Karpas-422 (cell line): ENCODE measurements around the gene CAMK4. TPM values are rescaled to one million over a fixed set of nuclear protein-coding genes. Genes with fewer than 3 reads are reported as not detected.

Experiments used
- DNase-seq: peaks from one replicate; pipeline ENCODE4 v3.0.0-alpha.2; 2015
- H2AFZ ChIP-seq: fragments of 200-600 bp; sonication (generic); 2 replicates; pipeline ENCODE4 v1.6.1; 2014; ENCODE audit warnings: antibody characterized with exemption, low read length, mixed read lengths
- H3K27ac ChIP-seq: fragments of 200-600 bp; sonication (generic); 2 replicates; pipeline ENCODE4 v1.5.1; 2014; ENCODE audit warnings: mild to moderate bottlenecking, low read length, moderate library complexity
- H3K27me3 ChIP-seq: fragments of 200-600 bp; sonication (generic); 2 replicates; pipeline ENCODE4 v1.6.1; 2014; ENCODE audit warnings: low read length, mixed read lengths
- H3K36me3 ChIP-seq: fragments of 200-600 bp; sonication (generic); 2 replicates; pipeline ENCODE4 v1.6.1; 2014; ENCODE audit warnings: low read length, mixed read lengths; ENCODE audit not compliant: insufficient read depth
- H3K4me1 ChIP-seq: fragments of 200-600 bp; sonication (generic); 2 replicates; pipeline ENCODE4 v1.6.1; 2014; ENCODE audit warnings: mild to moderate bottlenecking, low read length, mixed read lengths
- H3K4me2 ChIP-seq: fragments of 200-600 bp; sonication (generic); 2 replicates; pipeline ENCODE4 v1.6.1; 2014; ENCODE audit warnings: low read length, low read depth, mild to moderate bottlenecking; ENCODE audit not compliant: poor library complexity, severe bottlenecking
- H3K4me3 ChIP-seq: fragments of 200-600 bp; sonication (generic); 2 replicates; pipeline ENCODE4 v1.5.1; 2014; ENCODE audit warnings: mild to moderate bottlenecking, antibody characterized with exemption, low read length, mixed read lengths
- H3K79me2 ChIP-seq: fragments of 200-600 bp; sonication (generic); 2 replicates; pipeline ENCODE4 v1.6.1; 2014; ENCODE audit warnings: mild to moderate bottlenecking, low read length, mixed read lengths
- H3K9ac ChIP-seq: fragments of 200-600 bp; sonication (generic); 2 replicates; pipeline ENCODE4 v1.6.0; 2014; ENCODE audit warnings: low read length
- H3K9me2 ChIP-seq: fragments of 200-600 bp; sonication (generic), shearing (Covaris generic); replicated peaks from 2 replicates; pipeline ENCODE4 v1.6.0; 2014; ENCODE audit warnings: mild to moderate bottlenecking, low read length, moderate library complexity; ENCODE audit not compliant: insufficient read depth
- H3K9me3 ChIP-seq: fragments of 300-700, 200-600 bp; sonication (generic); 2 replicates; pipeline ENCODE4 v1.6.1; 2014; ENCODE audit warnings: low read length, mixed read lengths
- H4K20me1 ChIP-seq: fragments of 200-600 bp; sonication (generic); 2 replicates; pipeline ENCODE4 v1.6.1; 2014; ENCODE audit warnings: mild to moderate bottlenecking, antibody characterized with exemption, low read length, low read depth; ENCODE audit not compliant: insufficient read depth
- total RNA-seq: library from RNA; depleted of rRNA; stranded (reverse); fragments of >200 nt; shearing (Covaris generic); gene quantifications from 2 replicates; pipeline ENCODE4 v1.2.3, GENCODE V29; 2014; ENCODE audit warnings: low replicate concordance

Gene CAMK4
- total RNA-seq, 1 experiment from 2014 or later: 0.04 TPM

DNA sequence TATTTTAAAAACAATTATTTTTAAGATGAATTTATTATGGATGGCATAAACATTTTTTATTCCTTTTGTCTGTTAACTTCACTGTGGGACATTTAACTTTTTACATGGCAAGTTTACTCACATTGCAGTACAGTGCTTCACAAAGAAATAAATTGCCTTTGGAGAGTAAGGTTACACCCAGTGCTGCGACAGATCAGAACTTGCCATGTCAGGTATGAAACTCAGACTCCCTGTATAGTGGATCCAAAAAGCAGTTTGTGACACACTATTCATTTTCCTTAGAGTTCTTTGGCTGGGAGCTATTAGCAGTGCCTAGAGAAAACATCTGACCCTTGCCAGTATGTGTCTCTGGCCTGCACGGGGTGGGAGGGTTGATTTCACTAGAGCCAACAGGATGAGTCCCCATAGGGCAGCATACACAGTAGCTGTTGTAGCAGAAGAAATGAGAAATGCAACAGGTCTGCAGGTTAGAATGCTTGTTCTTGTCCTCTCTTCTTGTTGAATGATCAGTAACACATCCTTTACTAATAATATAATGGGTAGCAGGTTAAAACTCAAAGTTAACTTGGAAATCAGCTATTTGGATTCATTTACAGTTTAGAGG, 245.2 kb downstream of the CAMK4 start:
- Histone ChIP-seq H3K9me2 (no peaks in the 10 kb centered on the region), H3K4me3 (no peak overlapping the region), H3K79me2 (no peaks in the 10 kb centered on the region), H3K27ac (no peak overlapping the region), H3K36me3 (no peaks in the 10 kb centered on the region), H3K4me2 (no peak overlapping the region), H3K9me3 (no peaks in the 10 kb centered on the region), H2AFZ (no peak overlapping the region), H3K4me1 (no peaks in the 10 kb centered on the region), H4K20me1 (no peaks in the 10 kb centered on the region), H3K27me3 (no peaks in the 10 kb centered on the region), H3K9ac (no peak overlapping the region)
- no peak for DNase-seq

DNA sequence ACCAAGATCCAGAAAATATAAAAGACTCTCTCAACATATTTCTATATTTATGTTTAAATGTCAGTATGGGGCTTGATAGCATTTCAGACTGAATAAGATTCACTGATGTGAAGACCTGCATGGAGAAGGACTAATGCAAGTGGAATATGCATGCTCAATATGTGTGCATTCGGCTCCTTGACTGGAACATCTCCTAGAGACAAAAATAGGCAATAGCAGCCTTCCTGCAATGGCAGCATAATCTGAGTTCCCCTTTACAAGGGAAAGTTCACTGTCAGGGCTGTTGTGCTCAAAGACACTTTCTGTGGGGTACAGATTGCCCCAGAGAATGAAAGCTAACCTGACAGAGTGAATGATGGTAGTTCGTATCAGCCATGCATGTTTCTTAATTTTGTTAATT, 245.7 kb downstream of the CAMK4 start:
- no peaks in the 10 kb centered on the region for H3K9me3 ChIP-seq
- H3K4me3 ChIP-seq: no peak overlapping the region
- H3K79me2 ChIP-seq: no peaks in the 10 kb centered on the region
- H4K20me1 ChIP-seq: no peaks in the 10 kb centered on the region
- no peak for DNase-seq
- H3K27me3 ChIP-seq: no peaks in the 10 kb centered on the region
- no peaks in the 10 kb centered on the region for H3K4me1 ChIP-seq
- H3K36me3 ChIP-seq: no peaks in the 10 kb centered on the region
- H3K4me2 ChIP-seq: no peak overlapping the region
- H3K9ac ChIP-seq: no peak overlapping the region
- H3K27ac ChIP-seq: no peak overlapping the region
- no peaks in the 10 kb centered on the region for H3K9me2 ChIP-seq
- H2AFZ ChIP-seq: no peak overlapping the region

DNA sequence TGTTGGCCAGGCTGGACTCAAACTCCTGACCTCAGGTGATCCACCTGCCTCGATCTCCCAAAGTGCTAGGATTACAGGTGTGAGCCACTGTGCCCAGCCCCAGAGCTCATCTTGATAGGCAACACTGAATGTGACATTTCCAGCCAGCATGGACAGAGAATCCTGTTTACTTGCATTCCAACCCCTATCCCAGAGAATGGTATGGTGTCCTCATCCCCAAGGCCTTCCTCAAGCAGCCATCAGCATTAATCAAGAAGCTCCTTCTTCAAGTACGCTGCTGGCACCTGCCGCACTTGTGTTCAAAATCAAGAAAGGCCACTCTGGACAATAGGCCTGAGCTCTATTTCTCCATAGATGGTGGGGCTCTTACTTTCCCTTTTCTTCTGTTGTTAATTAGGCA, 247.9 kb downstream of the CAMK4 start:
- H3K4me2 ChIP-seq: no peak overlapping the region
- no peaks in the 10 kb centered on the region for H3K79me2 ChIP-seq
- no peaks in the 10 kb centered on the region for H3K27me3 ChIP-seq
- no peak overlapping the region for H3K9ac ChIP-seq
- no peak for DNase-seq
- H4K20me1 ChIP-seq: no peaks in the 10 kb centered on the region
- H3K9me2 ChIP-seq: no peaks in the 10 kb centered on the region
- H3K4me3 ChIP-seq: no peak overlapping the region
- no peaks in the 10 kb centered on the region for H3K9me3 ChIP-seq
- H3K27ac ChIP-seq: no peak overlapping the region
- H3K4me1 ChIP-seq: no peaks in the 10 kb centered on the region
- no peaks in the 10 kb centered on the region for H3K36me3 ChIP-seq
- no peak overlapping the region for H2AFZ ChIP-seq

DNA sequence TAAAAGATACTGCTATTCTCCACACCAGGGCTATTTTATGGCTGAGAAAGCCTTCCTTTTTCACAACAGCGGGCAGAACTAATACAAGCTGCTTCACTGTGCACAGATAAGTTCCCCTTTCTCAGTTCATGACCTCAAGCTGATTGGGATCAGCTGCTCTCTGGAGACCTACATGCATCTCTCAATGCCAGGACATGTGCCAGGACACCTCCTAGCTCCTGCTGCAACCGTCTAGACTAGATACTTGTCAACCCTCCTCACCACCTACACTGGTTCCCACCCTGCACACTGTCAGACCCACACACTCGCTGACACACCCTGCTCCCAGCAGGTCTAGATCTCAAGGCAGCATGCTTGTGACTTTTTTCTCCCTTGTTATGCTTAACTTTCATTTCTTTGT, 248.4 kb downstream of the CAMK4 start:
- Histone ChIP-seq H3K9me2 (no peaks in the 10 kb centered on the region), H3K79me2 (no peaks in the 10 kb centered on the region), H3K9ac (no peak overlapping the region), H3K4me3 (no peak overlapping the region), H3K9me3 (no peaks in the 10 kb centered on the region), H3K4me2 (no peak overlapping the region), H3K27me3 (no peaks in the 10 kb centered on the region), H4K20me1 (no peaks in the 10 kb centered on the region), H3K27ac (no peak overlapping the region), H3K36me3 (no peaks in the 10 kb centered on the region), H3K4me1 (no peaks in the 10 kb centered on the region), H2AFZ (no peak overlapping the region)
- DNase-seq: no peak

DNA sequence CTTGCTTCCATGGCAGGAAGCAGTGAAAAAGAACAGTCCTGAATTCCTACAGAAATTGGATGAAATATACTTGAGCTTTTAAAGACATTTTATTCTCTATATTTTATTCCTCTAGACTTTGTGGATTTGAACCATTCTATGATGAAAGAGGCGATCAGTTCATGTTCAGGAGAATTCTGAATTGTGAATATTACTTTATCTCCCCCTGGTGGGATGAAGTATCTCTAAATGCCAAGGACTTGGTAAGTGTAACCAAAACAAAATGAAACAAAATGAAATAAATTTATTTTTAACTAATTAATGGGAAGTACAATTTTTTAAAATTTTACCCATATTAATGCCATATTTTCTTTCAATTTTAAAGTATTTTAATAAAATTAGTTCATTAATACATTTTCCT, 254.1 kb downstream of the CAMK4 start:
- no peaks in the 10 kb centered on the region for H3K4me1 ChIP-seq
- H3K4me3 ChIP-seq: no peak overlapping the region
- H4K20me1 ChIP-seq: no peaks in the 10 kb centered on the region
- H3K9me3 ChIP-seq: no peaks in the 10 kb centered on the region
- DNase-seq: no peak
- no peak overlapping the region for H2AFZ ChIP-seq
- H3K36me3 ChIP-seq: no peaks in the 10 kb centered on the region
- no peaks in the 10 kb centered on the region for H3K79me2 ChIP-seq
- no peaks in the 10 kb centered on the region for H3K27me3 ChIP-seq
- no peak overlapping the region for H3K4me2 ChIP-seq
- no peak overlapping the region for H3K9ac ChIP-seq
- H3K9me2 ChIP-seq: no peaks in the 10 kb centered on the region
- H3K27ac ChIP-seq: no peak overlapping the region

DNA sequence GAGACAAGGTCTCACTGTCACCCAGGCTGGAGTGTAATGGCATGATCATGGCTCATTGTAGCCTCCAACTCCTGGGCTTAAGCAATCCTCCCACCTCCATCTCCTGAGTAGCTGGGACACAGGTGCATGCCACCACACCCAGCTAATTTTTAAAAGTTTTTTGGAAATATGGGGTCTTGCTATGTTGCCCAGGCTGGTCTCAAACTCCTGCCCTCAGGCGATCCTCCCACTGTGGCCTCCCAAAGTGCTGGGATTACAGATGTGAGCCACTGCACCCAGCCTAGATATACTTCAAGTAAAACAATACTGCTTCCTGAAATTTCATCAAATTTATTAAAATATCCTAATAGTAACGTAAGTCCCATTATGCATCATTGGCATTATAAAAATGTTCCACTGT, 254.7 kb downstream of the CAMK4 start:
- H3K9ac ChIP-seq: no peak overlapping the region
- H3K4me1 ChIP-seq: no peaks in the 10 kb centered on the region
- H3K9me2 ChIP-seq: no peaks in the 10 kb centered on the region
- H3K36me3 ChIP-seq: no peaks in the 10 kb centered on the region
- no peaks in the 10 kb centered on the region for H3K27me3 ChIP-seq
- H3K4me3 ChIP-seq: no peak overlapping the region
- DNase-seq: no peak
- no peaks in the 10 kb centered on the region for H3K9me3 ChIP-seq
- H3K79me2 ChIP-seq: no peaks in the 10 kb centered on the region
- no peaks in the 10 kb centered on the region for H4K20me1 ChIP-seq
- no peak overlapping the region for H3K27ac ChIP-seq
- no peak overlapping the region for H2AFZ ChIP-seq
- H3K4me2 ChIP-seq: no peak overlapping the region

DNA sequence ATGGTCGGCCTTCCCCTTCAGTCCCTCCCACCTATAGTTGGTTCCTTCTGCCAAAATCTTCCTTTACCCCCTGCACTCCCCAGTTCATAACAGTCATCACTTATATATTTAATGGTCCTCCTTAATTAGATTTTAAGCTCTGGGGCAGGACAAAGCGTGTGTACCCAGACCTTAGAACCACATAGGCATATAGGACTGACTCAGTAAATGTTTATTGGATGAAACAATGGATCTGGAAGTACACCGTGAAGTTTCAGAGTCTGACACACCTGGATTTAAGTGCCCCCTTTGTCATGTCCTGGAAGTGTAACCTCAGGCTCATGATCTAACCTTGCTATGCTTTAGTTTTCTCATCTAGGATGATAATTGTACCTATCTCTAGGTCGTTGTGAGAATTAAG, 256.2 kb downstream of the CAMK4 start:
- H3K27ac ChIP-seq: no peak overlapping the region
- no peak for DNase-seq
- no peak overlapping the region for H3K4me2 ChIP-seq
- H3K27me3 ChIP-seq: no peaks in the 10 kb centered on the region
- H3K9me3 ChIP-seq: no peaks in the 10 kb centered on the region
- H3K4me3 ChIP-seq: no peak overlapping the region
- no peaks in the 10 kb centered on the region for H3K36me3 ChIP-seq
- H3K4me1 ChIP-seq: no peaks in the 10 kb centered on the region
- H3K9ac ChIP-seq: no peak overlapping the region
- H4K20me1 ChIP-seq: no peaks in the 10 kb centered on the region
- H2AFZ ChIP-seq: no peak overlapping the region
- H3K79me2 ChIP-seq: no peaks in the 10 kb centered on the region
- H3K9me2 ChIP-seq: no peaks in the 10 kb centered on the region

DNA sequence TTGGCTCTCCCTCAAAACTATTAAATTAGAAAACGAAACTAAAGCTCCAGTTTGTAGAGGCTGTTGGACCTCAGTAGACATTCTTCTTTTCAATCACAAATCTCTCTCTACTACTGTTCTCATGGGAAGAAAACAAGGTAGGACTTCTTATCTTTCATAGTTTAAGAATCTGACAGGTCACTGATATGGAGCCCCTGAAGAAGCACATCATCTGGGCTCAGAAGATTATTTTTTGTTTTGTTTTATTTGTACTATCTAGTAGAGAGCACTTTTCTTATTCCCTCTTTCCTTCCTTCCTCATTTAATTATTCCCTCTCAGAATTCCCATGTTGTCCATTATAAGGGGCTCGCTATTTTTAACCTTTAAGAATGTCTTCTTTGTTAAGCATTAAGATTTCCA, 261.9 kb downstream of the CAMK4 start:
- Histone ChIP-seq H3K79me2 (no peaks in the 10 kb centered on the region), H3K4me2 (no peak overlapping the region), H4K20me1 (no peaks in the 10 kb centered on the region), H3K4me1 (no peaks in the 10 kb centered on the region), H3K36me3 (no peaks in the 10 kb centered on the region), H3K9me3 (no peaks in the 10 kb centered on the region), H3K27ac (no peak overlapping the region), H3K27me3 (no peaks in the 10 kb centered on the region), H3K9ac (no peak overlapping the region), H3K9me2 (no peaks in the 10 kb centered on the region), H2AFZ (no peak overlapping the region), H3K4me3 (no peak overlapping the region)
- no peak for DNase-seq

DNA sequence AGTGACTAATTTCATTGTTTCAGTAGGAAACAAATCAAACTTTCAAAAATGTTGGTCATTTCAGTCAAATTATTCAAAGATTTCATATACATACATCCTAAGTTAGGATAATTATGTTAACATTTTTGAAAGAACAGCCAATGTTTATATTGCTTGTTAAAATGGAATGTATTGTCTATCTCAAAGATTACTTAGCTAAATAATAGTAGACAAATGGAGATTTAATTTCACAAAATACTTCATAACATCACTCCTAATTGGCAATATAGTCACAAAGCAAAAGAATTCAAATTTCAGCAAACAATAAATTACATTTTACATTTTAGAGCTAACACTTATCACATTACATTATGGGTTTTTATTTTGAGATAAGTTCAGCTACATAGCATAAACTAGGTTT, 262.7 kb downstream of the CAMK4 start:
- DNase-seq: no peak
- Histone ChIP-seq H3K9ac (no peak overlapping the region), H3K4me2 (no peak overlapping the region), H3K9me3 (no peaks in the 10 kb centered on the region), H3K27me3 (no peaks in the 10 kb centered on the region), H3K9me2 (no peaks in the 10 kb centered on the region), H3K4me3 (no peak overlapping the region), H3K79me2 (no peaks in the 10 kb centered on the region), H2AFZ (no peak overlapping the region), H3K27ac (no peak overlapping the region), H3K4me1 (no peaks in the 10 kb centered on the region), H4K20me1 (no peaks in the 10 kb centered on the region), H3K36me3 (no peaks in the 10 kb centered on the region)
